Cardiac muscle cell (in vitro differentiated cells and primary cell): ENCODE measurements around the gene ZCCHC3. TPM values are rescaled to one million over a fixed set of nuclear protein-coding genes. Genes with fewer than 3 reads are reported as not detected.

Source experiments
- DNase-seq, 2 donors: peaks; one replicate each; pipeline versions ENCODE4 v3.0.0 to v3.0.0-alpha.2; 2010 to 2017; ENCODE audit warnings: low read depth in 1 of 2, low spot score in 1 of 2
- H3K27ac ChIP-seq: fragments of 200-600 bp; sonication (generic); 2 replicates; pipeline ENCODE4 v1.5.1; 2016
- H3K27me3 ChIP-seq: fragments of 200-600 bp; sonication (generic); 2 replicates; pipeline ENCODE4 v1.6.0; 2016; ENCODE audit warnings: control low read depth
- H3K36me3 ChIP-seq: fragments of 200-600 bp; sonication (generic); 2 replicates; pipeline ENCODE4 v1.5.1; 2016; ENCODE audit warnings: control low read depth
- H3K4me1 ChIP-seq: fragments of 200-600 bp; sonication (generic); 2 replicates; pipeline ENCODE4 v1.8.1; 2017; ENCODE audit warnings: low read depth, mild to moderate bottlenecking, mixed run types
- H3K4me3 ChIP-seq: fragments of 200-600 bp; sonication (generic); 2 replicates; pipeline ENCODE4 v1.5.1; 2016; ENCODE audit warnings: mild to moderate bottlenecking
- H3K9me3 ChIP-seq: fragments of 200-600 bp; sonication (generic); 2 replicates; pipeline ENCODE4 v1.5.1; 2017; ENCODE audit warnings: low read depth, mild to moderate bottlenecking, control low read depth
- CTCF ChIP-seq: IDR thresholded peaks from 2 replicates; pipeline ENCODE4 v1.5.1; 2012; ENCODE audit warnings: low read depth, mild to moderate bottlenecking, low read length
- polyA plus RNA-seq: library from polyadenylated mRNA; unstranded; fragments of >200 nt; fragmentation: Nextera tagmentation; extraction: Ambion mirVana; gene quantifications from 2 replicates; pipeline ENCODE4 v1.2.1, GENCODE V29; 2016
- total RNA-seq: library from RNA; depleted of rRNA; stranded (reverse); fragments of >200 nt; gene quantifications from 2 replicates; pipeline ENCODE4 v1.2.3, GENCODE V29; 2016

The ZCCHC3 gene
- total and polyA plus RNA-seq, 2 experiments from 2014 or later = 43.7 to 63.8 TPM

- no peak for TF ChIP-seq CTCF
- H3K4me3 ChIP-seq = peak overlapping the region; percentile 98
- no peaks in the 10 kb centered on the region for H3K27me3 ChIP-seq
- H3K36me3 ChIP-seq = no peaks in the 10 kb centered on the region
- no peaks in the 10 kb centered on the region for H3K9me3 ChIP-seq
- H3K4me1 ChIP-seq = peaks cover 19% of the 10 kb centered on the region
- H3K27ac ChIP-seq = peak overlapping the region; percentile 98
- peak; percentile 37 to 67 for DNase-seq
These were observed 29.3 kb downstream of the ZCCHC3 start for GRCh38 chr20:326645-327185.

- H3K36me3 ChIP-seq = no peaks in the 10 kb centered on the region
- H3K4me3 ChIP-seq = peak overlapping the region; percentile 98
- H3K4me1 ChIP-seq = peaks cover 19% of the 10 kb centered on the region
- no peak for TF ChIP-seq CTCF
- no peaks in the 10 kb centered on the region for H3K27me3 ChIP-seq
- H3K9me3 ChIP-seq = no peaks in the 10 kb centered on the region
- DNase-seq = peak; percentile 96 to 97
- peak overlapping the region; percentile 74 for H3K27ac ChIP-seq
These were observed 30.0 kb downstream of the ZCCHC3 start for GRCh38 chr20:327186-328026.

GRCh38 chr20:328027-328974, 30.9 kb downstream of the ZCCHC3 start:
- H3K27ac ChIP-seq = peak overlapping the region; percentile 74
- H3K36me3 ChIP-seq = no peaks in the 10 kb centered on the region
- no peaks in the 10 kb centered on the region for H3K9me3 ChIP-seq
- H3K27me3 ChIP-seq = no peaks in the 10 kb centered on the region
- TF ChIP-seq CTCF = no peak
- peak in 1 of 2 donors; percentile 23 for DNase-seq
- peaks cover 19% of the 10 kb centered on the region for H3K4me1 ChIP-seq
- peak overlapping the region; percentile 98 for H3K4me3 ChIP-seq

- no peaks in the 10 kb centered on the region for H3K9me3 ChIP-seq
- TF ChIP-seq CTCF = no peak
- no peak for DNase-seq
- no peaks in the 10 kb centered on the region for H3K36me3 ChIP-seq
- peak overlapping the region; percentile 63 for H3K27ac ChIP-seq
- no peaks in the 10 kb centered on the region for H3K27me3 ChIP-seq
- H3K4me1 ChIP-seq = peaks cover 19% of the 10 kb centered on the region
- peak overlapping the region; percentile 98 for H3K4me3 ChIP-seq
These were observed 31.8 kb downstream of the ZCCHC3 start for GRCh38 chr20:328975-329695.

GRCh38 chr20:329851-330232, 32.5 kb downstream of the ZCCHC3 start:
- peaks cover 19% of the 10 kb centered on the region for H3K4me1 ChIP-seq
- no peaks in the 10 kb centered on the region for H3K36me3 ChIP-seq
- DNase-seq = no peak
- no peaks in the 10 kb centered on the region for H3K27me3 ChIP-seq
- peak overlapping the region; percentile 63 for H3K27ac ChIP-seq
- H3K4me3 ChIP-seq = no peak overlapping the region
- H3K9me3 ChIP-seq = no peaks in the 10 kb centered on the region
- no peak for TF ChIP-seq CTCF
